ENCODE measurements around the gene LRRFIP1. TPM values are rescaled to one million over a fixed set of nuclear protein-coding genes. Genes with fewer than 3 reads are reported as not detected.

Gene LRRFIP1
- total and polyA plus RNA-seq, 10 of the 15 experiments (the other 5 are each of a cell fraction or from before 2014, with no cell fraction given), result 36.2 to 120 (median 74.3) TPM

- Histone ChIP-seq H2AFZ (ENCODE audit: control insufficient read depth, low read depth, low read length) (no peak overlapping the region; the same call in 1 of the 2 replicates), H4K20me1 (ENCODE audit: control insufficient read depth, insufficient read depth) (no peaks in the 10 kb centered on the region), H3K9ac (ENCODE audit: control insufficient read depth, insufficient read depth, low read length) (peak overlapping the region; percentile 58), H3K27me3 (replicated peaks in 1 of 2; ENCODE audit: control insufficient read depth in 2 of 2, insufficient read depth in 2 of 2, low read length in 1 of 2) (no peaks in the 10 kb centered on the region), H3K79me2 (ENCODE audit: control insufficient read depth, insufficient read depth, low read length) (peaks cover 97% of the 10 kb centered on the region), H3K9me3 (replicated peaks; ENCODE audit: control insufficient read depth, insufficient read depth, low read length) (no peaks in the 10 kb centered on the region), H3K4me1 (ENCODE audit: control insufficient read depth, insufficient read depth, low read length) (peaks cover 70% of the 10 kb centered on the region), H3K27ac (ENCODE audit: control insufficient read depth, insufficient read depth) (peak overlapping the region; percentile 77), H3K4me2 (ENCODE audit: control insufficient read depth, insufficient read depth) (peak overlapping the region; percentile 98), H3K36me3 (ENCODE audit: control insufficient read depth in 2 of 2, insufficient read depth in 2 of 2, low read length in 1 of 2) (peaks cover 0 to 3% of the 10 kb centered on the region in 2 experiments; a peak in 2 of 4 replicates), H3K4me3 (peak overlapping the region; percentile 56; the same call in 1 of the 2 replicates)
- ChIA-PET RAD21 (ENCODE audit: unreplicated experiment) (interaction anchor here (1.0 to 2.9 kb wide), 5 partner anchors 8 to 43 kb away, joined by 3 to 15 read pairs (median 5); no protein-coding TSS in a partner anchor), CTCF (interaction anchor here (1.0 to 18.3 kb wide), 3 partner anchors 9 to 43 kb away, joined by 4 to 298 read pairs (median 14); no protein-coding TSS in a partner anchor), SMC1A (ENCODE audit: uncharacterized antibody, unreplicated experiment) (interaction anchor here (0.8 to 5.0 kb wide), 9 partner anchors 8 to 694 kb away, joined by 3 to 49 read pairs (median 5); no protein-coding TSS in a partner anchor), POLR2A (interaction anchor here (1.2 to 3.5 kb wide), 3 partner anchors 9 to 32 kb away, joined by 3 to 18 read pairs (median 9); no protein-coding TSS in a partner anchor)
- no TSS peak for BruUV-seq (replicated peaks)
- in situ Hi-C loops (cut with MboI) (no loop called here), intact Hi-C loops (cut with micrococcal nuclease; ENCODE audit: unreplicated experiment) (loop anchor here (5.0 kb wide), 1 partner anchor 35 kb away; no protein-coding TSS in a partner anchor)
- DNase-seq (ENCODE audit: low read depth, low spot score), result no peak
- TF ChIP-seq JUND (IDR thresholded peaks at IDR 0.05; ENCODE audit: low read depth, low read length) (no peak), ZNF622 (IDR thresholded peaks at IDR 0.05) (no peak), ZNF384 (IDR thresholded peaks at IDR 0.05; ENCODE audit: borderline replicate concordance, low read depth, low read length) (no peak), FOXM1 (IDR thresholded peaks at IDR 0.05; ENCODE audit: low read depth, low read length) (no peak), RELA (IDR thresholded peaks at IDR 0.05; ENCODE audit: borderline replicate concordance, partially characterized antibody) (no peak), ZNF592 (IDR thresholded peaks at IDR 0.05) (no peak), EZH2 (IDR thresholded peaks at IDR 0.05; ENCODE audit: borderline replicate concordance, control insufficient read depth, low read depth, low read length) (no peak), CBX5 (IDR thresholded peaks at IDR 0.05; ENCODE audit: low read depth) (no peak), NR2F1 (conservative IDR thresholded peaks at IDR 0.05) (no peak), SIN3A (IDR thresholded peaks at IDR 0.05; ENCODE audit: low read depth, low read length) (no peak)
- no peak for FAIRE-seq
- no peak for ATAC-seq
- whole genome bisulfite sequencing (ENCODE audit: insufficient coverage, insufficient replicate concordance, low lambda C conversion rate, missing lambda C conversion rate), result 66% methylated on average over 10 of the region's 10 CpGs
These were observed 74.5 kb downstream of the LRRFIP1 start for GRCh38 chr2:237701859-237702390.

Measured in GM12878 (cell line).